NCI-H82 treated with DMSO at 0.1 percent for 48 hours (cell line): ENCODE measurements around the gene SLC9C1.

ENCODE experiments used
- DNase-seq: peaks from one replicate; lab custom pipeline; 2025; ENCODE audit not compliant: unreplicated experiment; lab: John Stamatoyannopoulos, UW

Gene SLC9C1

GRCh38 chr3:112307557-112307956 is 13.5 kb upstream of the SLC9C1 start:
- DNase-seq = no peak

GRCh38 chr3:112306825-112307224 is 12.8 kb upstream of the SLC9C1 start:
- DNase-seq = no peak

GRCh38 chr3:112304611-112305010 is 10.6 kb upstream of the SLC9C1 start:
- DNase-seq = no peak

GRCh38 chr3:112303764-112304325 is 9.8 kb upstream of the SLC9C1 start:
- no peak for DNase-seq

- peak; percentile 67 for DNase-seq
Measured at GRCh38 chr3:112302881-112303763, 9.1 kb upstream of the SLC9C1 start.

GRCh38 chr3:112302150-112302830 is 8.3 kb upstream of the SLC9C1 start:
- peak; percentile 90 for DNase-seq

GRCh38 chr3:112298781-112299180 is 4.8 kb upstream of the SLC9C1 start:
- DNase-seq = no peak

- DNase-seq = no peak
Measured at GRCh38 chr3:112297714-112298113, 3.7 kb upstream of the SLC9C1 start.

GRCh38 chr3:112289011-112289410 is 5.0 kb downstream of the SLC9C1 start:
- no peak for DNase-seq

GRCh38 chr3:112280266-112280665 is 13.8 kb downstream of the SLC9C1 start:
- no peak for DNase-seq

- DNase-seq = no peak
Measured at GRCh38 chr3:112273536-112273935, 20.5 kb downstream of the SLC9C1 start.

- no peak for DNase-seq
Measured at GRCh38 chr3:112261742-112262141, 32.3 kb downstream of the SLC9C1 start.

- DNase-seq = no peak
Measured at GRCh38 chr3:112260563-112260962, 33.5 kb downstream of the SLC9C1 start.

- no peak for DNase-seq
Measured at GRCh38 chr3:112253301-112253971, 40.6 kb downstream of the SLC9C1 start.

GRCh38 chr3:112247900-112248299 is 46.1 kb downstream of the SLC9C1 start:
- no peak for DNase-seq

- no peak for DNase-seq
Measured at GRCh38 chr3:112247350-112247749, 46.7 kb downstream of the SLC9C1 start.

- DNase-seq = no peak
Measured at GRCh38 chr3:112233083-112233482, 60.9 kb downstream of the SLC9C1 start.

- DNase-seq = no peak
Measured at GRCh38 chr3:112231727-112232126, 62.3 kb downstream of the SLC9C1 start.

GRCh38 chr3:112230033-112230432 is 64.0 kb downstream of the SLC9C1 start:
- DNase-seq = no peak

- no peak for DNase-seq
Measured at GRCh38 chr3:112228786-112229185, 65.2 kb downstream of the SLC9C1 start.

- DNase-seq = no peak
Measured at GRCh38 chr3:112200317-112200666, 93.7 kb downstream of the SLC9C1 start.
